GM21390 (cell line): Measurements from ENCODE around the gene DSC3.
A peak's percentile ranks its signal among the peaks of the same experiment; 100 is the strongest.

ENCODE experiments used
- ATAC-seq: cut with Tn5 transposase; IDR thresholded peaks from one replicate; pipeline ENCODE4 v1.9.1; 2021; ENCODE audit not compliant: unreplicated experiment

DSC3 gene

GRCh38 chr18:30971338-30971956 is 71.1 kb downstream of the DSC3 start:
- peak; percentile 78 for ATAC-seq

- ATAC-seq: no peak
These were observed 72.2 kb downstream of the DSC3 start for GRCh38 chr18:30970196-30970816.

GRCh38 chr18:30969670-30970170 is 72.8 kb downstream of the DSC3 start:
- no peak for ATAC-seq

- ATAC-seq: no peak
These were observed 74.8 kb downstream of the DSC3 start for GRCh38 chr18:30967701-30968100.

GRCh38 chr18:30965237-30965636 is 77.3 kb downstream of the DSC3 start:
- ATAC-seq: no peak

GRCh38 chr18:30960661-30961060 is 81.9 kb downstream of the DSC3 start:
- ATAC-seq: no peak

GRCh38 chr18:30957066-30957465 is 85.5 kb downstream of the DSC3 start:
- ATAC-seq: no peak

GRCh38 chr18:30954262-30954661 is 88.3 kb downstream of the DSC3 start:
- no peak for ATAC-seq

- no peak for ATAC-seq
These were observed 96.8 kb downstream of the DSC3 start for GRCh38 chr18:30945761-30946160.

- no peak for ATAC-seq
These were observed 97.6 kb downstream of the DSC3 start for GRCh38 chr18:30944773-30945417.

- ATAC-seq: no peak
These were observed 101.5 kb downstream of the DSC3 start for GRCh38 chr18:30940952-30941539.
